Stomach (tissue), 9 donors: Measurements from ENCODE around the gene ELMO1. TPM values are rescaled to one million over a fixed set of nuclear protein-coding genes. Genes with fewer than 3 reads are reported as not detected.
A peak's percentile ranks its signal among the peaks of the same experiment; 100 is the strongest.

Source experiments
- DNase-seq, 2 donors: peaks; one replicate each; pipeline versions ENCODE4 v3.0.0 to v3.0.0-alpha.2; 2013 to 2019
- H3K27ac ChIP-seq, 5 donors: fragments of 200-600 bp in 4 of 5; sonication (generic) in 4 of 5; one replicate each; pipeline ENCODE4 v1.5.1; 2013 to 2019; ENCODE audit warnings: mild to moderate bottlenecking in 1 of 5, moderate library complexity in 1 of 5
- H3K27me3 ChIP-seq, 3 donors: fragments of 200-600 bp; sonication (generic); one replicate each; pipeline ENCODE4 v1.5.1; 2017 to 2019; ENCODE audit warnings: mixed run types in 1 of 3
- H3K36me3 ChIP-seq, 4 donors: fragments of 200-600 bp; sonication (generic); 1 replicate in 3 of 4; 2 replicates in 1 of 4; pipeline ENCODE4 v1.5.1; 2016 to 2019
- H3K4me1 ChIP-seq, 4 donors: fragments of 200-600 bp; sonication (generic); one replicate each; pipeline ENCODE4 v1.5.1; 2016 to 2019
- H3K4me3 ChIP-seq, 4 donors: fragments of 200-600 bp; sonication (generic) in 3 of 4; one replicate each; pipeline ENCODE4 v1.5.1; 2016 to 2019; ENCODE audit warnings: mild to moderate bottlenecking in 1 of 4
- H3K9me3 ChIP-seq, 4 donors: fragments of 200-600 bp; sonication (generic); one replicate each; pipeline ENCODE4 v1.5.1; 2016 to 2019
- CTCF ChIP-seq, 7 experiments: fragments of 450-650 bp in 4 of 7; fragments of 200-600 bp in 3 of 7; sonication (generic) in 3 of 7; IDR thresholded peaks; one replicate each; pipeline ENCODE4 v1.5.1; 2016 to 2019; ENCODE audit warnings: antibody characterized with exemption in 7 of 7, control low read depth in 2 of 7, mild to moderate bottlenecking in 1 of 7
- EP300 ChIP-seq: sonication (generic); formaldehyde crosslinking; IDR thresholded peaks from one replicate; pipeline ENCODE4 v1.6.1; 2017; ENCODE audit warnings: antibody characterized with exemption
- POLR2A ChIP-seq, 4 donors: fragments of 450-650 bp; IDR thresholded peaks; one replicate each; pipeline ENCODE4 v1.6.1; 2016; ENCODE audit warnings: antibody characterized with exemption in 4 of 4, control low read depth in 2 of 4, mild to moderate bottlenecking in 1 of 4, moderate library complexity in 1 of 4
- POLR2AphosphoS5 ChIP-seq, 3 donors: sonication (generic); formaldehyde crosslinking; IDR thresholded peaks; one replicate each; pipeline ENCODE4 v1.6.1; 2016; ENCODE audit warnings: antibody characterized with exemption in 3 of 3
- WGBS, 5 donors: extraction: QIAGEN DNeasy Blood & Tissue Kit in 3 of 5; methylation state at CpG; one replicate each; pipeline versions ENCODE4 v1.1.5 to v1.1.7; 2013 to 2018; 5-methylcytosine and 5-hydroxymethylcytosine counted together
- intact Hi-C: fragments of 100-400 bp; cut with DNase I; formaldehyde crosslinking; loops from one replicate; pipeline ENCODE4 v1.15.1; 2023; ENCODE audit warnings: low total_unique reads
- polyA plus RNA-seq, 3 donors: library from polyadenylated mRNA; stranded (reverse); fragments of 200-250 nt; gene quantifications; one replicate each; pipeline ENCODE4 v1.2.3, GENCODE V29; 2013
- total RNA-seq, 5 donors: library from RNA; depleted of rRNA; stranded (reverse); fragments of >200 nt; gene quantifications; one replicate each; pipeline versions ENCODE4 v1.1.0 to v1.2.3, GENCODE V29; 2014 to 2016
- donor health status: healthy with polysubstance abuse.
- donor health status: Bipolar disorder and iron deficiency.
- donor health status: healthy.

The ELMO1 gene
- total and polyA plus RNA-seq, 8 donors = 4.1 to 117 (median 44.8) TPM

GRCh38 chr7:37209195-37209594 is 239.5 kb downstream of the ELMO1 start:
- Histone ChIP-seq H3K36me3 (peaks cover 0 to 10% (median 4%) of the 10 kb centered on the region in 4 donors), H3K27me3 (no peaks in the 10 kb centered on the region), H3K4me3 (no peak overlapping the region), H3K9me3 (no peaks in the 10 kb centered on the region), H3K4me1 (peaks cover 10 to 52% (median 32%) of the 10 kb centered on the region in 4 donors), H3K27ac (peak overlapping the region in 3 of 5 donors; percentile 10 to 78 (median 70))
- 74 to 89% (median 81%) methylated on average over 3 of the region's 3 CpGs for WGBS, 5 donors
- TF ChIP-seq POLR2AphosphoS5 (IDR thresholded peaks at IDR 0.05) = no peak
- TF ChIP-seq EP300 = no peak
- TF ChIP-seq POLR2A (IDR thresholded peaks at IDR 0.05) = no peak
- intact Hi-C loops = no loop called here
- DNase-seq = no peak

GRCh38 chr7:37208528-37208927 is 240.1 kb downstream of the ELMO1 start:
- Histone ChIP-seq H3K27ac (peak overlapping the region in 3 of 5 donors; percentile 54 to 78 (median 70)), H3K4me1 (peaks cover 10 to 52% (median 32%) of the 10 kb centered on the region in 4 donors), H3K27me3 (no peaks in the 10 kb centered on the region), H3K9me3 (no peaks in the 10 kb centered on the region), H3K36me3 (peaks cover 0 to 15% (median 10%) of the 10 kb centered on the region in 4 donors), H3K4me3 (no peak overlapping the region)
- 4 to 8% (median 6%) methylated on average over 5 of the region's 5 CpGs for WGBS, 5 donors
- peak; percentile 40 to 93 for DNase-seq
- intact Hi-C loops = no loop called here
- TF ChIP-seq CTCF (IDR thresholded peaks at IDR 0.05) (peak in 2 of 7 experiments; percentile 12 to 15), EP300 (no peak), POLR2AphosphoS5 (IDR thresholded peaks at IDR 0.05) (peak; percentile 16 to 63 (median 38)), POLR2A (IDR thresholded peaks at IDR 0.05) (no peak)

- Histone ChIP-seq H3K4me1 (peaks cover 5 to 54% (median 26%) of the 10 kb centered on the region in 4 donors), H3K27me3 (no peaks in the 10 kb centered on the region), H3K27ac (no peak overlapping the region), H3K9me3 (no peaks in the 10 kb centered on the region), H3K36me3 (peaks cover 0 to 16% (median 11%) of the 10 kb centered on the region in 4 donors), H3K4me3 (no peak overlapping the region)
- intact Hi-C loops = no loop called here
- DNase-seq = no peak
- WGBS, 5 donors = 85 to 92% (median 89%) methylated on average over 3 of the region's 3 CpGs
- TF ChIP-seq POLR2A (IDR thresholded peaks at IDR 0.05) = no peak
- no peak for TF ChIP-seq EP300
- TF ChIP-seq CTCF (IDR thresholded peaks at IDR 0.05) = no peak
- TF ChIP-seq POLR2AphosphoS5 (IDR thresholded peaks at IDR 0.05) = no peak
Measured at GRCh38 chr7:37206192-37206591, 242.5 kb downstream of the ELMO1 start.

- intact Hi-C loops = no loop called here
- Histone ChIP-seq H3K9me3 (no peaks in the 10 kb centered on the region), H3K36me3 (peaks cover 0 to 16% (median 11%) of the 10 kb centered on the region in 4 donors), H3K4me3 (no peak overlapping the region), H3K4me1 (peaks cover 5 to 54% (median 27%) of the 10 kb centered on the region in 4 donors), H3K27me3 (no peaks in the 10 kb centered on the region), H3K27ac (no peak overlapping the region)
- WGBS, 5 donors = 68 to 83% (median 81%) methylated on average over 6 of the region's 6 CpGs
- DNase-seq = no peak
- TF ChIP-seq POLR2AphosphoS5 (IDR thresholded peaks at IDR 0.05) = no peak
Measured at GRCh38 chr7:37205451-37205850, 243.2 kb downstream of the ELMO1 start.

- Histone ChIP-seq H3K27me3 (no peaks in the 10 kb centered on the region), H3K9me3 (no peaks in the 10 kb centered on the region), H3K4me1 (peaks cover 5 to 52% (median 25%) of the 10 kb centered on the region in 4 donors), H3K36me3 (peaks cover 0 to 16% (median 12%) of the 10 kb centered on the region in 4 donors), H3K4me3 (no peak overlapping the region), H3K27ac (peak overlapping the region in 3 of 5 donors; percentile 57 to 79 (median 63))
- DNase-seq = no peak
- 30 to 53% (median 41%) methylated on average over 2 of the region's 2 CpGs for WGBS, 5 donors
- intact Hi-C loops = no loop called here
- TF ChIP-seq CTCF (IDR thresholded peaks at IDR 0.05) (peak in 2 of 7 experiments; percentile 5 to 37), POLR2AphosphoS5 (IDR thresholded peaks at IDR 0.05) (no peak)
Measured at GRCh38 chr7:37201876-37202198, 246.8 kb downstream of the ELMO1 start.
